NT2/D1 (cell line): ENCODE results near the gene CEMIP2.
"Not testable (repeated sequence)": the region's sequence is repeated elsewhere in the genome, so short reads cannot be mapped to it uniquely, and the experiment has no call there.

Experiments
- DNase-seq: peaks from one replicate; pipeline ENCODE4 v3.0.0-alpha.2; 2011; ENCODE audit warnings: low read depth, low spot score
- H3K27me3 ChIP-seq: 2 replicates; pipeline ENCODE4 v1.6.0; 2011; ENCODE audit warnings: mild to moderate bottlenecking; ENCODE audit not compliant: insufficient read length, insufficient read depth
- H3K36me3 ChIP-seq: 2 replicates; pipeline ENCODE4 v1.6.1; 2011; ENCODE audit warnings: mild to moderate bottlenecking, low read length, mixed read lengths; ENCODE audit not compliant: insufficient read depth, insufficient read length
- H3K4me1 ChIP-seq: 2 replicates; pipeline ENCODE4 v1.5.1; 2011; ENCODE audit not compliant: insufficient read depth, insufficient read length
- H3K4me3 ChIP-seq: 2 replicates; pipeline ENCODE4 v1.5.1; 2011; ENCODE audit warnings: low read depth; ENCODE audit not compliant: insufficient read length
- H3K9ac ChIP-seq: 2 replicates; pipeline ENCODE4 v1.6.0; 2011; ENCODE audit warnings: low read depth; ENCODE audit not compliant: insufficient read length
- H3K9me3 ChIP-seq: 2 replicates; pipeline ENCODE4 v1.5.1; 2011; ENCODE audit warnings: mild to moderate bottlenecking, low read length; ENCODE audit not compliant: insufficient read depth
- SUZ12 ChIP-seq: IDR thresholded peaks from 2 replicates; pipeline ENCODE4 v1.6.1; 2011; ENCODE audit not compliant: insufficient read length, insufficient read depth; ENCODE audit errors: extremely low read depth
- YY1 ChIP-seq: IDR thresholded peaks from 2 replicates; pipeline ENCODE4 v1.6.1; 2011; ENCODE audit not compliant: insufficient read length, insufficient read depth
- ZNF274 ChIP-seq: IDR thresholded peaks from 2 replicates; pipeline ENCODE4 v1.6.1; 2011; ENCODE audit warnings: mild to moderate bottlenecking, low read depth, low read length

CEMIP2 gene

GRCh38 chr9:71706176-71706575 lies 62.1 kb downstream of the CEMIP2 start:
- Histone ChIP-seq H3K4me1 (no peaks in the 10 kb centered on the region), H3K9me3 (no peaks in the 10 kb centered on the region), H3K9ac (no peak overlapping the region), H3K4me3 (no peak overlapping the region), H3K27me3 (no peaks in the 10 kb centered on the region), H3K36me3 (peaks cover 81% of the 10 kb centered on the region)
- TF ChIP-seq SUZ12 = no peak
- no peak for TF ChIP-seq ZNF274
- no peak for TF ChIP-seq YY1
- DNase-seq = no peak

GRCh38 chr9:71704796-71705195 lies 63.5 kb downstream of the CEMIP2 start:
- H3K27me3 ChIP-seq = no peaks in the 10 kb centered on the region
- DNase-seq = no peak
- H3K4me3 ChIP-seq = no peak overlapping the region
- H3K4me1 ChIP-seq = no peaks in the 10 kb centered on the region
- TF ChIP-seq YY1 = no peak
- no peak for TF ChIP-seq ZNF274
- TF ChIP-seq SUZ12 = no peak
- no peaks in the 10 kb centered on the region for H3K9me3 ChIP-seq
- H3K9ac ChIP-seq = no peak overlapping the region
- H3K36me3 ChIP-seq = peaks cover 77% of the 10 kb centered on the region

GRCh38 chr9:71703172-71703872 lies 65.0 kb downstream of the CEMIP2 start:
- no peak overlapping the region for H3K9ac ChIP-seq
- TF ChIP-seq ZNF274 (no peak), YY1 (no peak), SUZ12 (no peak)
- no peaks in the 10 kb centered on the region for H3K27me3 ChIP-seq
- peaks cover 76% of the 10 kb centered on the region for H3K36me3 ChIP-seq
- H3K9me3 ChIP-seq = no peaks in the 10 kb centered on the region
- no peak overlapping the region for H3K4me3 ChIP-seq
- no peak for DNase-seq
- H3K4me1 ChIP-seq = no peaks in the 10 kb centered on the region

- H3K36me3 ChIP-seq = peaks cover 81% of the 10 kb centered on the region
- H3K4me1 ChIP-seq = no peaks in the 10 kb centered on the region
- no peak overlapping the region for H3K4me3 ChIP-seq
- no peak for DNase-seq
- no peaks in the 10 kb centered on the region for H3K27me3 ChIP-seq
- no peak overlapping the region for H3K9ac ChIP-seq
- H3K9me3 ChIP-seq = no peaks in the 10 kb centered on the region
- TF ChIP-seq ZNF274 = no peak
- TF ChIP-seq YY1 = no peak
- no peak for TF ChIP-seq SUZ12
Measured at GRCh38 chr9:71697882-71698281, 70.4 kb downstream of the CEMIP2 start.

GRCh38 chr9:71694332-71694731 lies 74.0 kb downstream of the CEMIP2 start:
- no peaks in the 10 kb centered on the region for H3K27me3 ChIP-seq
- no peak overlapping the region for H3K9ac ChIP-seq
- no peaks in the 10 kb centered on the region for H3K9me3 ChIP-seq
- H3K4me3 ChIP-seq = no peak overlapping the region
- DNase-seq = no peak
- no peaks in the 10 kb centered on the region for H3K4me1 ChIP-seq
- TF ChIP-seq ZNF274 (no peak), YY1 (no peak), SUZ12 (no peak)
- peaks cover 80% of the 10 kb centered on the region for H3K36me3 ChIP-seq

- TF ChIP-seq SUZ12 = no peak
- TF ChIP-seq ZNF274 = no peak
- TF ChIP-seq YY1 = no peak
- DNase-seq = no peak
- H3K36me3 ChIP-seq = peaks cover 80% of the 10 kb centered on the region
Measured at GRCh38 chr9:71693607-71694006, 74.7 kb downstream of the CEMIP2 start.

GRCh38 chr9:71692337-71692736 lies 76.0 kb downstream of the CEMIP2 start:
- Histone ChIP-seq H3K4me1 (no peaks in the 10 kb centered on the region), H3K36me3 (peaks cover 82% of the 10 kb centered on the region)
- TF ChIP-seq SUZ12 = no peak
- TF ChIP-seq YY1 = no peak
- TF ChIP-seq ZNF274 = no peak

More at GRCh38 chr9:71693607-71694006, 74.7 kb downstream of the CEMIP2 start:
- H3K9me3 ChIP-seq = no peaks in the 10 kb centered on the region
- no peak overlapping the region for H3K4me3 ChIP-seq
- no peaks in the 10 kb centered on the region for H3K27me3 ChIP-seq
- H3K4me1 ChIP-seq = no peaks in the 10 kb centered on the region
- no peak overlapping the region for H3K9ac ChIP-seq

GRCh38 chr9:71691576-71691975 lies 76.7 kb downstream of the CEMIP2 start:
- not testable (repeated sequence) for H3K4me3 ChIP-seq, H3K27me3 ChIP-seq, H3K4me1 ChIP-seq, H3K9me3 ChIP-seq, DNase-seq, H3K9ac ChIP-seq
- H3K36me3 ChIP-seq = peaks cover 74% of the 10 kb centered on the region

More at GRCh38 chr9:71692337-71692736, 76.0 kb downstream of the CEMIP2 start:
- no peak overlapping the region for H3K4me3 ChIP-seq
- no peak overlapping the region for H3K9ac ChIP-seq
- H3K27me3 ChIP-seq = no peaks in the 10 kb centered on the region
- DNase-seq = no peak
- no peaks in the 10 kb centered on the region for H3K9me3 ChIP-seq
